ENCODE data around the gene BAZ1A.

- TF ChIP-seq CTCF (IDR thresholded peaks at IDR 0.05; ENCODE audit: poor library complexity, severe bottlenecking) (no peak), EP300 (conservative IDR thresholded peaks at IDR 0.05; ENCODE audit: poor library complexity, severe bottlenecking) (no peak), TAF1 (IDR thresholded peaks at IDR 0.05; ENCODE audit: low read depth) (no peak), EZH2 (IDR thresholded peaks at IDR 0.05; ENCODE audit: borderline replicate concordance, insufficient read depth, low read length, poor library complexity, severe bottlenecking) (no peak), POLR2AphosphoS5 (IDR thresholded peaks at IDR 0.05) (no peak), SMC3 (conservative IDR thresholded peaks at IDR 0.05; ENCODE audit: poor library complexity) (no peak), MXI1 (conservative IDR thresholded peaks at IDR 0.05; ENCODE audit: poor library complexity, severe bottlenecking) (no peak)
- TF ChIP-seq, protein P1, sequence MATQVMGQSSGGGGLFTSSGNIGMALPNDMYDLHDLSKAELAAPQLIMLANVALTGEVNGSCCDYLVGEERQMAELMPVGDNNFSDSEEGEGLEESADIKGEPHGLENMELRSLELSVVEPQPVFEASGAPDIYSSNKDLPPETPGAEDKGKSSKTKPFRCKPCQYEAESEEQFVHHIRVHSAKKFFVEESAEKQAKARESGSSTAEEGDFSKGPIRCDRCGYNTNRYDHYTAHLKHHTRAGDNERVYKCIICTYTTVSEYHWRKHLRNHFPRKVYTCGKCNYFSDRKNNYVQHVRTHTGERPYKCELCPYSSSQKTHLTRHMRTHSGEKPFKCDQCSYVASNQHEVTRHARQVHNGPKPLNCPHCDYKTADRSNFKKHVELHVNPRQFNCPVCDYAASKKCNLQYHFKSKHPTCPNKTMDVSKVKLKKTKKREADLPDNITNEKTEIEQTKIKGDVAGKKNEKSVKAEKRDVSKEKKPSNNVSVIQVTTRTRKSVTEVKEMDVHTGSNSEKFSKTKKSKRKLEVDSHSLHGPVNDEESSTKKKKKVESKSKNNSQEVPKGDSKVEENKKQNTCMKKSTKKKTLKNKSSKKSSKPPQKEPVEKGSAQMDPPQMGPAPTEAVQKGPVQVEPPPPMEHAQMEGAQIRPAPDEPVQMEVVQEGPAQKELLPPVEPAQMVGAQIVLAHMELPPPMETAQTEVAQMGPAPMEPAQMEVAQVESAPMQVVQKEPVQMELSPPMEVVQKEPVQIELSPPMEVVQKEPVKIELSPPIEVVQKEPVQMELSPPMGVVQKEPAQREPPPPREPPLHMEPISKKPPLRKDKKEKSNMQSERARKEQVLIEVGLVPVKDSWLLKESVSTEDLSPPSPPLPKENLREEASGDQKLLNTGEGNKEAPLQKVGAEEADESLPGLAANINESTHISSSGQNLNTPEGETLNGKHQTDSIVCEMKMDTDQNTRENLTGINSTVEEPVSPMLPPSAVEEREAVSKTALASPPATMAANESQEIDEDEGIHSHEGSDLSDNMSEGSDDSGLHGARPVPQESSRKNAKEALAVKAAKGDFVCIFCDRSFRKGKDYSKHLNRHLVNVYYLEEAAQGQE (IDR thresholded peaks at IDR 0.05; ENCODE audit: borderline replicate concordance) = no peak
Observed at GRCh38 chr14:34715127-34715863, 159.9 kb downstream of the BAZ1A start.
